Keratinocyte (primary cell): ENCODE data around the gene NIPA2. TPM values are rescaled to one million over a fixed set of nuclear protein-coding genes. Genes with fewer than 3 reads are reported as not detected.

Experiments
- DNase-seq: peaks from one replicate; pipeline ENCODE4 v3.0.0-alpha.2; 2011; ENCODE audit warnings: low read depth, missing footprints, low spot score
- FAIRE-seq: peaks from 2 replicates; lab custom pipeline; 2011; peaks lifted over from hg19 to GRCh38; lab: Jason Lieb, UNC
- H2AFZ ChIP-seq: 2 replicates; pipeline ENCODE4 v1.6.0; 2012; ENCODE audit warnings: low read length, control low read depth, inconsistent platforms; ENCODE audit not compliant: control insufficient read depth
- H3K27ac ChIP-seq: 2 replicates; pipeline ENCODE4 v1.5.1; 2011; ENCODE audit warnings: low read length; ENCODE audit not compliant: control insufficient read depth, insufficient read depth
- H3K27me3 ChIP-seq: 3 replicates; pipeline ENCODE4 v1.6.0; 2011; ENCODE audit warnings: low read length; ENCODE audit not compliant: control insufficient read depth, insufficient read depth; ENCODE audit errors: extremely low read depth
- H3K36me3 ChIP-seq, 2 experiments: 2 replicates in 1 of 2; 3 replicates in 1 of 2; pipeline ENCODE4 v1.5.1; 2011; ENCODE audit warnings: low read length in 2 of 2, mild to moderate bottlenecking in 1 of 2; ENCODE audit not compliant: control insufficient read depth in 2 of 2, insufficient read depth in 2 of 2; ENCODE audit errors: extremely low read depth in 1 of 2
- H3K4me1 ChIP-seq: 3 replicates; pipeline ENCODE4 v1.5.1; 2011; ENCODE audit warnings: low read length; ENCODE audit not compliant: control insufficient read depth, insufficient read depth; ENCODE audit errors: extremely low read depth
- H3K4me2 ChIP-seq: 3 replicates; pipeline ENCODE4 v1.6.0; 2011; ENCODE audit warnings: low read depth, low read length; ENCODE audit not compliant: control insufficient read depth, insufficient read depth; ENCODE audit errors: extremely low read depth
- H3K4me3 ChIP-seq, 3 experiments: fragments of 200-600 bp in 1 of 3; sonication (generic) in 1 of 3; 2 replicates in 2 of 3; 3 replicates in 1 of 3; pipeline ENCODE4 v1.5.1; 2011 to 2016; ENCODE audit warnings: low read length in 3 of 3, mild to moderate bottlenecking in 3 of 3, control low read depth in 2 of 3, inconsistent platforms in 1 of 3, low read depth in 1 of 3, mixed read lengths in 1 of 3, mixed run types in 1 of 3, moderate library complexity in 1 of 3; ENCODE audit not compliant: control insufficient read depth in 2 of 3, insufficient read depth in 2 of 3; ENCODE audit errors: extremely low read depth in 1 of 3
- H3K79me2 ChIP-seq: 2 replicates; pipeline ENCODE4 v1.6.0; 2012; ENCODE audit warnings: low read length; ENCODE audit not compliant: control insufficient read depth, insufficient read depth
- H3K9ac ChIP-seq: 3 replicates; pipeline ENCODE4 v1.6.0; 2011; ENCODE audit warnings: low read length; ENCODE audit not compliant: control insufficient read depth, insufficient read depth; ENCODE audit errors: extremely low read depth
- H3K9me1 ChIP-seq: 3 replicates; pipeline ENCODE4 v1.6.0; 2011; ENCODE audit warnings: low read length; ENCODE audit not compliant: control insufficient read depth, insufficient read depth; ENCODE audit errors: extremely low read depth
- H3K9me3 ChIP-seq: 2 replicates; pipeline ENCODE4 v1.5.1; 2012; ENCODE audit warnings: low read depth, low read length; ENCODE audit not compliant: control insufficient read depth
- H4K20me1 ChIP-seq: 3 replicates; pipeline ENCODE4 v1.6.0; 2011; ENCODE audit warnings: low read length; ENCODE audit not compliant: control insufficient read depth, insufficient read depth; ENCODE audit errors: extremely low read depth
- EZH2 ChIP-seq: IDR thresholded peaks from one replicate; pipeline ENCODE4 v1.6.1; 2012; ENCODE audit warnings: inconsistent platforms, mild to moderate bottlenecking, low read length, moderate library complexity
- dilution Hi-C: fragments of 300-500 bp; cut with MboI; formaldehyde crosslinking; loops from one replicate; pipeline ENCODE4 v1.7.0; 2020; ENCODE audit warnings: low sequenced_read_pairs; ENCODE audit not compliant: extremely low pct_ligation_motif_present
- polyA plus RNA-seq, 5 experiments: library from polyadenylated mRNA; depleted of rRNA in 3 of 5; stranded (reverse) in 3 of 5; stranded (forward) in 1 of 5; unstranded in 1 of 5; fragments of >200 nt; gene quantifications; 1 replicate in 1 of 5; 2 replicates in 3 of 5; 3 replicates in 1 of 5; pipeline versions ENCODE4 v1.2.1 to v1.2.3, GENCODE V29; 2011 to 2012; ENCODE audit warnings: missing spikeins in 2 of 5, low read depth in 1 of 5, low replicate concordance in 1 of 5
- TF ChIP-seq, protein P1 (sequence below), 3 experiments: IDR thresholded peaks in 1 of 3; conservative IDR thresholded peaks in 1 of 3; optimal IDR thresholded peaks in 1 of 3; 2 replicates in 2 of 3; 3 replicates in 1 of 3; pipeline versions ENCODE3 to v1.5.1; 2011; ENCODE audit warnings: low read length in 3 of 3, mild to moderate bottlenecking in 3 of 3, moderate library complexity in 2 of 3, control low read depth in 1 of 3, inconsistent platforms in 1 of 3; ENCODE audit not compliant: insufficient read depth in 2 of 3; ENCODE audit errors: extremely low read depth in 1 of 3

The NIPA2 gene
- polyA plus RNA-seq, 1 donor (not counting 4 experiments of a cell fraction or from before 2014, with no cell fraction given), result 81.2 TPM

DNA sequence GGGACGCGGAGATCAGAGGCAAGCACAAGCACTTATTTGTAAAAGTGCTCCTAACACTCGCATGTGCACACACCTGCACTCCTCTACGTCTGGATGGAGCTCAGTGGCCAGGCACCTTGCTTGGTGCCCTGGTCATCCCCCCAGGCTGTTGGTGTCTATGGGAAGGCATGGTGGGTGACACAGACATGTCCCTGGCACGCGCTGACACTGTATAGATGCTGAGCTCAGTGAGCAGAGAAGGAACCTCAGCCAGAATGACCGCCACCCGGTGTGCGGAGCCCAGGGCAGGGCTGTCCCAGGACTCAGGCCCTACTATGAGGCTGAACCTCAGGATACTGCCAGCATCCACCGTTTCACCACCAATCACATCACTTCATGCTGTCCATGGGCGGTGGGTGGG lies 64.5 kb downstream of the NIPA2 start:
- Histone ChIP-seq H3K27ac (no peak overlapping the region), H3K27me3 (no peaks in the 10 kb centered on the region), H3K4me3 (no peak overlapping the region), H3K36me3 (peaks cover 17 to 34% of the 10 kb centered on the region in 2 experiments), H3K4me1 (no peaks in the 10 kb centered on the region), H2AFZ (no peak overlapping the region), H3K79me2 (no peaks in the 10 kb centered on the region), H4K20me1 (no peaks in the 10 kb centered on the region), H3K9me1 (no peaks in the 10 kb centered on the region), H3K9me3 (no peaks in the 10 kb centered on the region), H3K4me2 (no peak overlapping the region), H3K9ac (no peak overlapping the region)
- TF ChIP-seq, protein P1, sequence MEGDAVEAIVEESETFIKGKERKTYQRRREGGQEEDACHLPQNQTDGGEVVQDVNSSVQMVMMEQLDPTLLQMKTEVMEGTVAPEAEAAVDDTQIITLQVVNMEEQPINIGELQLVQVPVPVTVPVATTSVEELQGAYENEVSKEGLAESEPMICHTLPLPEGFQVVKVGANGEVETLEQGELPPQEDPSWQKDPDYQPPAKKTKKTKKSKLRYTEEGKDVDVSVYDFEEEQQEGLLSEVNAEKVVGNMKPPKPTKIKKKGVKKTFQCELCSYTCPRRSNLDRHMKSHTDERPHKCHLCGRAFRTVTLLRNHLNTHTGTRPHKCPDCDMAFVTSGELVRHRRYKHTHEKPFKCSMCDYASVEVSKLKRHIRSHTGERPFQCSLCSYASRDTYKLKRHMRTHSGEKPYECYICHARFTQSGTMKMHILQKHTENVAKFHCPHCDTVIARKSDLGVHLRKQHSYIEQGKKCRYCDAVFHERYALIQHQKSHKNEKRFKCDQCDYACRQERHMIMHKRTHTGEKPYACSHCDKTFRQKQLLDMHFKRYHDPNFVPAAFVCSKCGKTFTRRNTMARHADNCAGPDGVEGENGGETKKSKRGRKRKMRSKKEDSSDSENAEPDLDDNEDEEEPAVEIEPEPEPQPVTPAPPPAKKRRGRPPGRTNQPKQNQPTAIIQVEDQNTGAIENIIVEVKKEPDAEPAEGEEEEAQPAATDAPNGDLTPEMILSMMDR (optimal IDR thresholded peaks at IDR 0.05 in 1 of 3, IDR thresholded peaks at IDR 0.05 in 1 of 3, conservative IDR thresholded peaks at IDR 0.05 in 1 of 3; ENCODE audit: extremely low read depth in 1 of 3, insufficient read depth in 2 of 3, low read length in 3 of 3), result no peak
- TF ChIP-seq EZH2, result no peak
- FAIRE-seq, result no peak
- dilution Hi-C loops, result no loop called here
- DNase-seq, result no peak

- no peak overlapping the region for H3K4me2 ChIP-seq
- peaks cover 17 to 37% of the 10 kb centered on the region in 2 experiments for H3K36me3 ChIP-seq
- H3K9me1 ChIP-seq, result no peaks in the 10 kb centered on the region
- no peaks in the 10 kb centered on the region for H4K20me1 ChIP-seq
- dilution Hi-C loops, result no loop called here
- no peak overlapping the region for H3K27ac ChIP-seq
- no peaks in the 10 kb centered on the region for H3K27me3 ChIP-seq
- H2AFZ ChIP-seq, result no peak overlapping the region
- H3K79me2 ChIP-seq, result no peaks in the 10 kb centered on the region
- H3K4me1 ChIP-seq, result no peaks in the 10 kb centered on the region
- no peak overlapping the region for H3K4me3 ChIP-seq
- H3K9me3 ChIP-seq, result no peaks in the 10 kb centered on the region
- DNase-seq (no peak), FAIRE-seq (no peak)
- TF ChIP-seq, protein P1 (optimal IDR thresholded peaks at IDR 0.05 in 1 of 3, IDR thresholded peaks at IDR 0.05 in 1 of 3, conservative IDR thresholded peaks at IDR 0.05 in 1 of 3; ENCODE audit: extremely low read depth in 1 of 3, insufficient read depth in 2 of 3, low read length in 3 of 3), result no peak
- TF ChIP-seq EZH2, result no peak
- H3K9ac ChIP-seq, result no peak overlapping the region
Observed at GRCh38 chr15:22903427-22903826, 65.0 kb downstream of the NIPA2 start.
